ENCODE measurements around the gene PLK3. TPM values are rescaled to one million over a fixed set of nuclear protein-coding genes. Genes with fewer than 3 reads are reported as not detected.

Gene PLK3
- total and polyA plus RNA-seq, 2 experiments from 2014 or later, result 18.2 to 40.1 TPM

- no peaks in the 10 kb centered on the region for H3K27me3 ChIP-seq
- no peak overlapping the region for H3K27ac ChIP-seq
- no peaks in the 10 kb centered on the region for H3K79me2 ChIP-seq
- no peaks in the 10 kb centered on the region for H4K20me1 ChIP-seq (ENCODE audit: insufficient read depth, poor library complexity, severe bottlenecking)
- no peaks in the 10 kb centered on the region for H3K9me3 ChIP-seq (ENCODE audit: low read depth)
- no peak overlapping the region for H2AFZ ChIP-seq
- H3K4me3 ChIP-seq, result no peak overlapping the region
- no peak overlapping the region for H3K4me2 ChIP-seq
- WGBS (ENCODE audit: low lambda C conversion rate, missing lambda C conversion rate), result 94% methylated on average over 10 of the region's 10 CpGs
- no peaks in the 10 kb centered on the region for H3K36me3 ChIP-seq (replicated peaks; ENCODE audit: insufficient read depth, low read depth)
- no peaks in the 10 kb centered on the region for H3K9me2 ChIP-seq (replicated peaks; ENCODE audit: insufficient read depth)
- peaks cover 21% of the 10 kb centered on the region for H3K4me1 ChIP-seq (ENCODE audit: insufficient read depth)
- DNase-seq (ENCODE audit: low spot score), result no peak
- TF ChIP-seq, protein P1, sequence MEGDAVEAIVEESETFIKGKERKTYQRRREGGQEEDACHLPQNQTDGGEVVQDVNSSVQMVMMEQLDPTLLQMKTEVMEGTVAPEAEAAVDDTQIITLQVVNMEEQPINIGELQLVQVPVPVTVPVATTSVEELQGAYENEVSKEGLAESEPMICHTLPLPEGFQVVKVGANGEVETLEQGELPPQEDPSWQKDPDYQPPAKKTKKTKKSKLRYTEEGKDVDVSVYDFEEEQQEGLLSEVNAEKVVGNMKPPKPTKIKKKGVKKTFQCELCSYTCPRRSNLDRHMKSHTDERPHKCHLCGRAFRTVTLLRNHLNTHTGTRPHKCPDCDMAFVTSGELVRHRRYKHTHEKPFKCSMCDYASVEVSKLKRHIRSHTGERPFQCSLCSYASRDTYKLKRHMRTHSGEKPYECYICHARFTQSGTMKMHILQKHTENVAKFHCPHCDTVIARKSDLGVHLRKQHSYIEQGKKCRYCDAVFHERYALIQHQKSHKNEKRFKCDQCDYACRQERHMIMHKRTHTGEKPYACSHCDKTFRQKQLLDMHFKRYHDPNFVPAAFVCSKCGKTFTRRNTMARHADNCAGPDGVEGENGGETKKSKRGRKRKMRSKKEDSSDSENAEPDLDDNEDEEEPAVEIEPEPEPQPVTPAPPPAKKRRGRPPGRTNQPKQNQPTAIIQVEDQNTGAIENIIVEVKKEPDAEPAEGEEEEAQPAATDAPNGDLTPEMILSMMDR (IDR thresholded peaks at IDR 0.05; ENCODE audit: poor library complexity), result no peak
- TF ChIP-seq EZH2 (IDR thresholded peaks at IDR 0.05; ENCODE audit: borderline replicate concordance), result no peak
- TF ChIP-seq EZH2phosphoT487 (IDR thresholded peaks at IDR 0.05; ENCODE audit: low read depth, severe bottlenecking, unreplicated experiment), result no peak
These were observed 12.7 kb upstream of the PLK3 start for GRCh38 chr1:44787506-44787905.

GRCh38 chr1:44788120-44788860 is 11.9 kb upstream of the PLK3 start, which contains the start of gene BEST4:
TSS of gene BEST4 (minus strand) at chr1:44788170. CDS start at chr1:44787705, 465 bp downstream.
- Histone ChIP-seq H3K36me3 (replicated peaks; ENCODE audit: insufficient read depth, low read depth) (no peaks in the 10 kb centered on the region), H2AFZ (no peak within 1 kb of the TSS), H3K4me3 (no peak within 1 kb of the TSS), H3K4me1 (ENCODE audit: insufficient read depth) (peaks cover 21% of the 10 kb centered on the region), H3K9me3 (ENCODE audit: low read depth) (no peaks in the 10 kb centered on the region), H3K79me2 (no peaks in the 10 kb centered on the region), H3K4me2 (no peak within 1 kb of the TSS), H4K20me1 (ENCODE audit: insufficient read depth, poor library complexity, severe bottlenecking) (no peaks in the 10 kb centered on the region), H3K27ac (no peak within 1 kb of the TSS), H3K9me2 (replicated peaks; ENCODE audit: insufficient read depth) (no peaks in the 10 kb centered on the region), H3K27me3 (no peaks in the 10 kb centered on the region)
- no peak for TF ChIP-seq EZH2 (IDR thresholded peaks at IDR 0.05; ENCODE audit: borderline replicate concordance)
- no peak for TF ChIP-seq EZH2phosphoT487 (IDR thresholded peaks at IDR 0.05; ENCODE audit: low read depth, severe bottlenecking, unreplicated experiment)
- TF ChIP-seq, protein P1 (IDR thresholded peaks at IDR 0.05; ENCODE audit: poor library complexity), result no peak
- 89% methylated on average over 9 of the region's 9 CpGs for WGBS (ENCODE audit: low lambda C conversion rate, missing lambda C conversion rate)
- no peak for DNase-seq (ENCODE audit: low spot score)

DNA sequence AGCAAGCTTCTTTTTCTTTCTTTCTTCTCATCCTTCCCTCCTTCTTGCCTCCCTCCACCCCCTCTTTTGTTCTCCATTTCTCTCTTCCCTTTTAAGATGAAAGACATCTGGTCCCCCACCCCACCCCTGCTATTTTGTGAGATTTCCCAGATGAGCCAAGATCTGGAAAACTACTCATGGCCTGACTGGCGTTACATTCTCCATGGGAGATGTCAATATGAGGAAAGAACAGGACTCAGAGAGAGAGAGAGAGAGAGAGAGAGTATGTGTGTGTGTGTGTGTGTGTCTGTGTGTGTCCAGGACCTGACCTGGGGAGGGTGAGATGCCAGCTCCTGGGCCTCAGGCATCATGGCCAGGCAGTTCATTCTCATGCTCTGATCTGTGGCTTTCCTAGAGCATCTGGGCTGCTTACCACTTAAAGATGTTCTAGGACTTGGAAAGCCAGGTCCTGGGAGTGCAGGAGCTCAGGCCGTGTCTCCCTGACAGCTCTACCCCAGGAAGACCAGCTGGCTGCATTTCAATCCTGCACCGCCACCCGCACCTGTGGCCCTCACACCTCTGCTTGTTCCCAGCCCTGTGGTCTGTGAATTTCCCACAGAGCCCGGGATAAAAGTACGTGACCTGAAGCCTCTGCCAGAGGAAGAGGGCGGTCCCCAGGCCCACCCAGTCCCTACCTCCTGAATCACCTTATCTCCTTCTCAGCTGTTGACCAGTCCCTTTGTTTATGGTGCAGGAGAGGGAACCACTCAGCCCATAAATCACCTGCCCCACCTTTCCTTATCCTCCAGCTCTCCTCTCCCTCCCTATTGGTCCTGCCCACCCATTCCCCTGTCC is 9.0 kb upstream of the PLK3 start:
- DNase-seq (ENCODE audit: low spot score), result peak; percentile 16
- Histone ChIP-seq H3K4me2 (no peak overlapping the region), H3K27ac (no peak overlapping the region), H3K36me3 (replicated peaks; ENCODE audit: insufficient read depth, low read depth) (no peaks in the 10 kb centered on the region), H3K4me1 (ENCODE audit: insufficient read depth) (no peaks in the 10 kb centered on the region), H3K9me3 (ENCODE audit: low read depth) (no peaks in the 10 kb centered on the region), H3K27me3 (no peaks in the 10 kb centered on the region), H3K79me2 (no peaks in the 10 kb centered on the region), H4K20me1 (ENCODE audit: insufficient read depth, poor library complexity, severe bottlenecking) (no peaks in the 10 kb centered on the region), H3K9me2 (replicated peaks; ENCODE audit: insufficient read depth) (no peaks in the 10 kb centered on the region), H3K4me3 (no peak overlapping the region), H2AFZ (no peak overlapping the region)
- 47% methylated on average over 7 of the region's 7 CpGs for WGBS (ENCODE audit: low lambda C conversion rate, missing lambda C conversion rate)
- TF ChIP-seq EZH2phosphoT487 (IDR thresholded peaks at IDR 0.05; ENCODE audit: low read depth, severe bottlenecking, unreplicated experiment) (no peak), EZH2 (IDR thresholded peaks at IDR 0.05; ENCODE audit: borderline replicate concordance) (no peak)
- TF ChIP-seq, protein P1 (IDR thresholded peaks at IDR 0.05; ENCODE audit: poor library complexity), result no peak

Data from hepatocyte (in vitro differentiated cells).